HepG2 (cell line): ENCODE results near the gene NPIPB4. TPM values are rescaled to one million over a fixed set of nuclear protein-coding genes. Genes with fewer than 3 reads are reported as not detected.
"Not testable (repeated sequence)": the region's sequence is repeated elsewhere in the genome, so short reads cannot be mapped to it uniquely, and the experiment has no call there.

Experiments used
- ATAC-seq: fragments of 200-7000 bp; cut with Tn5 transposase; 3 replicates; pipeline ENCODE4 v1.9.1; 2020; ENCODE audit warnings: mild to moderate bottlenecking, moderate library complexity
- BruUV-seq: library from RNA; stranded (reverse); fragments of 400-500 nt; replicated peaks from 2 replicates; lab custom pipeline; 2021; lab: Mats Ljungman, UMichigan
- CTCF ChIA-PET: fragments of 300-600 bp; formaldehyde crosslinking; extraction: SDS; loops from one replicate; lab custom pipeline; 2021; ENCODE audit warnings: low total read pairs, inconsistent platforms, low intra/inter-chr PET ratio; lab: Yijun Ruan, JAX
- POLR2A ChIA-PET: fragments of 350-600 bp; sonication (Branson Sonifier 250); formaldehyde crosslinking; loops from one replicate; lab custom pipeline; 2020; ENCODE audit warnings: antibody characterized with exemption, inconsistent platforms; lab: Yijun Ruan, JAX
- DNase-seq: peaks from one replicate; pipeline ENCODE4 v3.0.0-alpha.2; 2015; ENCODE audit warnings: low spot score
- FAIRE-seq: peaks from 3 replicates; lab custom pipeline; 2011; peaks lifted over from hg19 to GRCh38; lab: Jason Lieb, UNC
- H2AFZ ChIP-seq: one replicate; pipeline ENCODE4 v1.6.1; 2011; ENCODE audit warnings: low read length, inconsistent platforms
- H3K27ac ChIP-seq: fragments of 300-600 bp; 3 replicates; pipeline ENCODE4 v1.8.0; 2011; ENCODE audit warnings: mixed run types, mild to moderate bottlenecking, mixed read lengths, low read length, inconsistent platforms; ENCODE audit not compliant: insufficient read depth; ENCODE audit errors: extremely low read length
- H3K27me3 ChIP-seq, 2 experiments: fragments of 200-600 bp in 1 of 2; 2 replicates in 1 of 2; 3 replicates in 1 of 2; pipeline versions ENCODE4 v1.6.0 to v1.8.0; 2011; ENCODE audit warnings: low read length in 2 of 2, mild to moderate bottlenecking in 2 of 2, moderate library complexity in 2 of 2, inconsistent platforms in 1 of 2; ENCODE audit not compliant: insufficient read depth in 2 of 2, control insufficient read depth in 1 of 2
- H3K36me3 ChIP-seq, 2 experiments: fragments of 200-600 bp in 1 of 2; replicated peaks in 1 of 2; 2 replicates in 1 of 2; 3 replicates in 1 of 2; pipeline versions ENCODE4 v1.5.1 to v1.8.0; 2011; ENCODE audit warnings: low read length in 2 of 2, inconsistent platforms in 1 of 2; ENCODE audit not compliant: insufficient read depth in 2 of 2, control insufficient read depth in 1 of 2
- H3K4me1 ChIP-seq: 2 replicates; pipeline ENCODE4 v1.5.1; 2012; ENCODE audit warnings: low read length, inconsistent platforms; ENCODE audit not compliant: insufficient read depth
- H3K4me2 ChIP-seq: 2 replicates; pipeline ENCODE4 v1.6.0; 2011; ENCODE audit warnings: low read depth, low read length, inconsistent platforms
- H3K4me3 ChIP-seq, 3 experiments: fragments of 200-600 bp in 1 of 3; sonication (generic), shearing (Covaris generic) in 1 of 3; replicated peaks in 1 of 3; 2 replicates each; pipeline ENCODE4 v1.5.1; 2011 to 2016; ENCODE audit warnings: low read length in 3 of 3, inconsistent platforms in 2 of 3, low read depth in 2 of 3, mild to moderate bottlenecking in 2 of 3, control low read depth in 1 of 3, mixed read lengths in 1 of 3; ENCODE audit not compliant: insufficient read depth in 1 of 3
- H3K79me2 ChIP-seq: one replicate; pipeline ENCODE4 v1.6.1; 2011; ENCODE audit warnings: low read length, inconsistent platforms; ENCODE audit not compliant: insufficient read depth
- H3K9ac ChIP-seq: 2 replicates; pipeline ENCODE4 v1.6.0; 2011; ENCODE audit warnings: mild to moderate bottlenecking, low read depth, low read length, inconsistent platforms; ENCODE audit not compliant: insufficient read depth
- H3K9me3 ChIP-seq: 2 replicates; pipeline ENCODE4 v1.5.1; 2012; ENCODE audit warnings: mild to moderate bottlenecking, low read length
- H4K20me1 ChIP-seq: 2 replicates; pipeline ENCODE4 v1.6.0; 2011; ENCODE audit warnings: inconsistent platforms, mild to moderate bottlenecking, low read length, moderate library complexity; ENCODE audit not compliant: insufficient read depth
- RAD21 ChIP-seq: fragments of 450-650 bp; formaldehyde crosslinking; IDR thresholded peaks from 2 replicates; pipeline ENCODE4 v1.5.0; 2020; ENCODE audit warnings: mild to moderate bottlenecking
- STAG1 ChIP-seq: sonication (generic); formaldehyde crosslinking; IDR thresholded peaks from 2 replicates; pipeline ENCODE4 v1.4.0; 2020; ENCODE audit warnings: missing genetic modification reagents
- WGBS: methylation state at CpG from one replicate; pipeline ENCODE4 v1.1.6; 2017; ENCODE audit warnings: low lambda C conversion rate; 5-methylcytosine and 5-hydroxymethylcytosine counted together
- in situ Hi-C: cut with HindIII; loops from 2 replicates; pipeline ENCODE4 v1.10.0; 2017; ENCODE audit warnings: low pct_unique_long_range_greater_than_20kb; ENCODE audit not compliant: extremely low pct_ligation_motif_present
- intact Hi-C: fragments of 100-400 bp; cut with micrococcal nuclease; formaldehyde crosslinking; loops from one replicate; pipeline ENCODE4 v1.10.0; 2022; ENCODE audit not compliant: unreplicated experiment
- polyA plus RNA-seq, 8 experiments: library from polyadenylated mRNA; depleted of rRNA in 3 of 8; stranded (reverse) in 7 of 8; unstranded in 1 of 8; fragments of >200 nt; fragmentation: Illumina TruSeq in 4 of 8; extraction: Trizol in 4 of 8; gene quantifications; 2 replicates each; pipeline versions ENCODE4 v1.2.1 to v1.2.3, GENCODE V29; 2011 to 2016; ENCODE audit warnings: low read depth in 4 of 8, missing spikeins in 1 of 8, mixed read lengths in 1 of 8; ENCODE audit not compliant: insufficient read depth in 1 of 8
- total RNA-seq, 5 experiments: library from RNA; depleted of rRNA; stranded (reverse); fragments of >200 nt; fragmentation: Illumina TruSeq; extraction: Trizol; gene quantifications; 2 replicates each; pipeline ENCODE4 v1.2.3, GENCODE V29; 2016; ENCODE audit warnings: low read depth in 1 of 5
- TF ChIP-seq, protein P1 (sequence below): sonication (generic); formaldehyde crosslinking; IDR thresholded peaks from 2 replicates; pipeline ENCODE4 v1.5.0; 2020; ENCODE audit warnings: mild to moderate bottlenecking, missing genetic modification reagents, moderate library complexity

The NPIPB4 gene
- total and polyA plus RNA-seq, 2 of the 13 experiments (the other 11 are each of a cell fraction or from before 2014, with no cell fraction given): 33.9 to 41.0 TPM

DNA sequence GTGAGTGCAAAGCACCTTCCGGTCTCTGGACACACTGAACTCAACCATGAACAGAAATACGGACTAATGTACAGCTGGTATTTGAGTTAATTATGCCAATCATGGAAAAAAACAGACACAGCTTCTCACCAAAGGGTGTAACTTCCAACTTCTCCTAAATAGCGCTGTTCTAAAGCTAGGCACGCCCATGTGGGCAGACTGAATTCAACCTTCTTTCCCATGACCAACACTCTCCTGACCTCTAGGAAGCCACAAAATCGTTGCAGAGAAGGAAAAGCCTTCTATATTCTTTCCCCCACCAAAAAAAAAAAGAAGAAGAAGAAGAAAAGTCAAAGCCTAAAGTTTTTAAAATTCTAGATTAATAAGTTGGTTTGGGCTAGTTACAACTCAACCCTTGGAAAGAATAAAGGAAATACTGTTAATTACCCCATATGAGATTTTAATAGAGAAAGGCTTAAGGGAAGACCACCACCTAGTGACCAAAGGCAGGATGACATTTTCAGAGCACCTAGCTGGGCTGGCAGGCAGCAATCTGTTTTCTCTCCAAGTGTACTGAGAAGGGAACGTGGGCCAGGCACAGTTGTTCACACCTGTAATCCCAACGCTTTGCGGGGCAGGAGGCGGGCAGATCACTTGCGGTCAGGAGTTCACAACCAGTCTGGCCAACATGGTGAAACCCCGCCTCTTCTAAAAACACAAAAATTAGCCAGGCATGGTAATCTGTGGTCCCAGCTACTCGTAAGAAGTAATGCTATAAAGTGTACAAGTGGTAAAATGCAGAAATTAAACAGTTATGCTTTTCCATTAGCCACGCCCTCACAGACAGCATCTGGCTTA lies 55.8 kb downstream of the NPIPB4 start:
- DNase-seq: peak; percentile 46
- BruUV-seq, FAIRE-seq, H3K36me3 ChIP-seq, H3K79me2 ChIP-seq, POLR2A ChIA-PET, H3K4me3 ChIP-seq, H3K4me1 ChIP-seq: not testable (repeated sequence)
- CTCF ChIA-PET: interaction anchor here (1.5 kb wide), 1 partner anchor 145 kb away, joined by 6 read pairs; no protein-coding TSS in a partner anchor
- WGBS: 17% methylated on average over 13 of the region's 13 CpGs
- peak overlapping the region; percentile 7; the same call in 1 of the 2 replicates for H3K4me2 ChIP-seq
- peak; percentile 63 for TF ChIP-seq STAG1 (CRISPR knock-in tag)
- TF ChIP-seq, protein P1, sequence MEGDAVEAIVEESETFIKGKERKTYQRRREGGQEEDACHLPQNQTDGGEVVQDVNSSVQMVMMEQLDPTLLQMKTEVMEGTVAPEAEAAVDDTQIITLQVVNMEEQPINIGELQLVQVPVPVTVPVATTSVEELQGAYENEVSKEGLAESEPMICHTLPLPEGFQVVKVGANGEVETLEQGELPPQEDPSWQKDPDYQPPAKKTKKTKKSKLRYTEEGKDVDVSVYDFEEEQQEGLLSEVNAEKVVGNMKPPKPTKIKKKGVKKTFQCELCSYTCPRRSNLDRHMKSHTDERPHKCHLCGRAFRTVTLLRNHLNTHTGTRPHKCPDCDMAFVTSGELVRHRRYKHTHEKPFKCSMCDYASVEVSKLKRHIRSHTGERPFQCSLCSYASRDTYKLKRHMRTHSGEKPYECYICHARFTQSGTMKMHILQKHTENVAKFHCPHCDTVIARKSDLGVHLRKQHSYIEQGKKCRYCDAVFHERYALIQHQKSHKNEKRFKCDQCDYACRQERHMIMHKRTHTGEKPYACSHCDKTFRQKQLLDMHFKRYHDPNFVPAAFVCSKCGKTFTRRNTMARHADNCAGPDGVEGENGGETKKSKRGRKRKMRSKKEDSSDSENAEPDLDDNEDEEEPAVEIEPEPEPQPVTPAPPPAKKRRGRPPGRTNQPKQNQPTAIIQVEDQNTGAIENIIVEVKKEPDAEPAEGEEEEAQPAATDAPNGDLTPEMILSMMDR (CRISPR knock-in tag): peak; percentile 71
- 0 out of 2 replicates have a peak, but pooled peaks have one; percentile 35 for TF ChIP-seq RAD21 (CRISPR knock-in tag)
- TF ChIP-seq, all 625 proteins: peak for 3; not testable (repeated sequence) for 622
- H4K20me1 ChIP-seq, H2AFZ ChIP-seq, H3K9ac ChIP-seq, H3K27me3 ChIP-seq, H3K9me3 ChIP-seq, intact Hi-C loops, H3K27ac ChIP-seq: not testable (repeated sequence)
- peak; percentile 94 for ATAC-seq
- in situ Hi-C loops: loop anchor here (25.0 kb wide), 1 partner anchor 286 kb away; the partner anchor contains the start of gene VWA3A

DNA sequence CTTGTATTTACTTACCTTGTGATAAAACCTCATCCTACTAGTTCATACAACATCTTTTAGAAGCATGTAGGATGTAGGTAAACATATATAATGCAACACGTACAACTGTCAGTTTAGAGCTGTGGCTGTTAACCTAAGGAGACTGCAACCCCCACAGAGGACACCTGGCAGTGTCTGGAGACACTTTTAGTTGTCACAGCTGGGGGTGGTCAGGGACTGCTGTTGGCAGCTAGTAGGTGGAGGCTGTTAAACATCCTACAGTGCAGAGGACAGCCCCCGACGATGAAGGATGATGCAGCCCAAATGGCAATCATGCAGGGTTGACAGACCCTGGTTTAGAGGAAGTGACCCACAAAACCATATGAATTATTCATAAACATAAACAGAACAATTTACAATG lies 59.0 kb downstream of the NPIPB4 start:
- in situ Hi-C loops, POLR2A ChIA-PET, H3K4me1 ChIP-seq, FAIRE-seq, CTCF ChIA-PET, H4K20me1 ChIP-seq, H3K36me3 ChIP-seq, H3K4me3 ChIP-seq, H3K9me3 ChIP-seq, H3K79me2 ChIP-seq, ATAC-seq, DNase-seq, H3K4me2 ChIP-seq, H3K27ac ChIP-seq, intact Hi-C loops, BruUV-seq, H3K9ac ChIP-seq, H3K27me3 ChIP-seq, H2AFZ ChIP-seq: not testable (repeated sequence)
- WGBS: no CpG with 5 or more reads among the region's 3 CpGs

DNA sequence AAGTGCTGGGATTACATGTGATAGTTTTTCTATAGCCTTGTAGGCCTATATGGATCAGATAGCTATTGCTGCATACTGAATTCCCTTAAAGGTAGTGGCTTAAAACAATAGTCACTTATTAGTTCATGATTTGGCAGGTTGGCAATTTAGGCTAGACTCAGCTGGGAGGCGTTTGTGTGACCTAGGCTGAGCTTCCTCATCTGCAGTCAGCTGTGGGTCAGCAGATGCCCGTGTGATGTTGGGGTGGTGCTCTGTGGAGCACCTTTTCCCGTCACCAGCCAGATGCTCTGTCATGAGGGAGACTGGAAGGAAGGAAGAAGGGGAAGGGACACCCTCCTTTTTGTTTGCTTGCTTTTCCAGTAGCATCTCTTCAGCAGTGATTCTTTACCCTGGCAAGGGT lies 64.2 kb downstream of the NPIPB4 start:
- H3K79me2 ChIP-seq, BruUV-seq, H3K36me3 ChIP-seq, intact Hi-C loops, FAIRE-seq, H3K4me2 ChIP-seq, H4K20me1 ChIP-seq, H3K9ac ChIP-seq, ATAC-seq, DNase-seq, CTCF ChIA-PET, H2AFZ ChIP-seq, H3K4me1 ChIP-seq, H3K27ac ChIP-seq, H3K27me3 ChIP-seq, H3K9me3 ChIP-seq, H3K4me3 ChIP-seq, POLR2A ChIA-PET, in situ Hi-C loops: not testable (repeated sequence)
- 4% methylated on average over 3 of the region's 3 CpGs for WGBS
